GDM1 (cell line): ENCODE measurements around the gene WDR27.

Experiments
- DNase-seq: peaks from one replicate; lab custom pipeline; 2025; lab: John Stamatoyannopoulos, UW

The WDR27 gene

GRCh38 chr6:169592558-169592957 is 109.3 kb downstream of the WDR27 start:
- no peak for DNase-seq

GRCh38 chr6:169591616-169592015 is 110.2 kb downstream of the WDR27 start:
- no peak for DNase-seq

GRCh38 chr6:169590376-169590939 is 111.4 kb downstream of the WDR27 start:
- DNase-seq, result no peak

GRCh38 chr6:169589699-169590257 is 112.1 kb downstream of the WDR27 start:
- DNase-seq, result no peak

- DNase-seq, result no peak
Measured at GRCh38 chr6:169589293-169589692, 112.5 kb downstream of the WDR27 start.

- DNase-seq, result no peak
Measured at GRCh38 chr6:169587975-169588374, 113.9 kb downstream of the WDR27 start.

- no peak for DNase-seq
Measured at GRCh38 chr6:169583886-169584541, 117.8 kb downstream of the WDR27 start.

GRCh38 chr6:169579407-169580111 is 122.3 kb downstream of the WDR27 start:
- DNase-seq, result no peak

GRCh38 chr6:169577974-169578373 is 123.9 kb downstream of the WDR27 start:
- no peak for DNase-seq

- no peak for DNase-seq
Measured at GRCh38 chr6:169577236-169577635, 124.6 kb downstream of the WDR27 start.

GRCh38 chr6:169575821-169576220 is 126.0 kb downstream of the WDR27 start:
- no peak for DNase-seq

GRCh38 chr6:169575365-169575764 is 126.5 kb downstream of the WDR27 start:
- DNase-seq, result no peak

GRCh38 chr6:169574420-169574819 is 127.4 kb downstream of the WDR27 start:
- no peak for DNase-seq

GRCh38 chr6:169573883-169574282 is 127.9 kb downstream of the WDR27 start:
- DNase-seq, result no peak

- DNase-seq, result no peak
Measured at GRCh38 chr6:169571123-169571962, 130.5 kb downstream of the WDR27 start.

- DNase-seq, result no peak
Measured at GRCh38 chr6:169568314-169569087, 133.3 kb downstream of the WDR27 start.

- DNase-seq, result no peak
Measured at GRCh38 chr6:169567819-169568218, 134.0 kb downstream of the WDR27 start.

GRCh38 chr6:169566961-169567750 is 134.7 kb downstream of the WDR27 start:
- DNase-seq, result no peak

GRCh38 chr6:169566319-169566718 is 135.5 kb downstream of the WDR27 start:
- DNase-seq, result no peak

- DNase-seq, result no peak
Measured at GRCh38 chr6:169564453-169565240, 137.2 kb downstream of the WDR27 start.
